ENCODE measurements around the gene HLA-DQB1. TPM values are rescaled to one million over a fixed set of nuclear protein-coding genes. Genes with fewer than 3 reads are reported as not detected.
A peak's percentile ranks its signal among the peaks of the same experiment; 100 is the strongest.
"Not testable (repeated sequence)": the region's sequence is repeated elsewhere in the genome, so short reads cannot be mapped to it uniquely, and the experiment has no call there.

The HLA-DQB1 gene
- 1.1 TPM for total RNA-seq

GRCh38 chr6:32666420-32667300, at the start of gene HLA-DQB1:
HLA-DQB1 (minus strand) TSS chr6:32666657; CDS start chr6:32666607, 50 bp downstream.
- ATAC-seq = peak; percentile 82

GRCh38 chr6:32713241-32713640, 46.8 kb upstream of the HLA-DQB1 start:
- ATAC-seq = no peak

- ATAC-seq = no peak
These were observed 43.2 kb upstream of the HLA-DQB1 start for GRCh38 chr6:32709625-32710024.

DNA sequence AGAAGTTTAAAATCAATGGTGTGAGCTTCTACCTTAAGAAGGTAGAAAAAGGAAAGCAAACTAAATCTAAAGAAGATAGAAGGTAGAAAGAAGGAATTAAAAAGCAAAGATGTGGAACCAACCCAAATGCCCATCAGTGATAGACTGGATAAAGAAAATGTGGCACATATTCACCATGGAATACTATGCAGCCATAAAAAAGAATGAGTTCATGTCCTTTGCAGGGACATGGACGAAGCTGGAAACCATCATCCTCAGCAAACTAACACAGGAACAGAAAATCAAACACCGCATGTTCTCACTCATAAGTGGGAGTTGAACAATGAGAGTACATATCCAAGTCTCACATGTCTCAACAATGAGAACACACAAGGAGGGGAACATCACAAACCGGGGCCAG, 38.7 kb upstream of the HLA-DQB1 start:
- ATAC-seq = not testable (repeated sequence)

DNA sequence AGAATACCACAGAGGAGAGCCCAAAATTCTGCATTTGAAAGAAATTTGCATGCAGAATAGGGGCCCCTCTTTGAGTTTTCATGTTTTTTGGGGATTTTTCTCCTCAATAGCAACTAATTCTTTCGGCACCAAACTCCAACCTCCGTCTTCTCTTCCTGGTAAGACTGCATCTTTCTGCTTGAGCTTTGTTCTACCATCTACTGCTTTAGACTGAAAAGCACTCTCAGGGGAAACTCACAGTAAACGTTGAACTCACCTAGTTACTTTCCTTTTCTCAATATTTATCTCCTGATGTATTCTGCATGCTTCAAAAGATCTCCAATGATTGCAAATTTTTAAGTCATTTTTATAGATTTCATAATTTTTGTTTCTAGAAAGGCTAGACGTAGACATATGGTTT, 36.9 kb upstream of the HLA-DQB1 start:
- no peak for ATAC-seq

DNA sequence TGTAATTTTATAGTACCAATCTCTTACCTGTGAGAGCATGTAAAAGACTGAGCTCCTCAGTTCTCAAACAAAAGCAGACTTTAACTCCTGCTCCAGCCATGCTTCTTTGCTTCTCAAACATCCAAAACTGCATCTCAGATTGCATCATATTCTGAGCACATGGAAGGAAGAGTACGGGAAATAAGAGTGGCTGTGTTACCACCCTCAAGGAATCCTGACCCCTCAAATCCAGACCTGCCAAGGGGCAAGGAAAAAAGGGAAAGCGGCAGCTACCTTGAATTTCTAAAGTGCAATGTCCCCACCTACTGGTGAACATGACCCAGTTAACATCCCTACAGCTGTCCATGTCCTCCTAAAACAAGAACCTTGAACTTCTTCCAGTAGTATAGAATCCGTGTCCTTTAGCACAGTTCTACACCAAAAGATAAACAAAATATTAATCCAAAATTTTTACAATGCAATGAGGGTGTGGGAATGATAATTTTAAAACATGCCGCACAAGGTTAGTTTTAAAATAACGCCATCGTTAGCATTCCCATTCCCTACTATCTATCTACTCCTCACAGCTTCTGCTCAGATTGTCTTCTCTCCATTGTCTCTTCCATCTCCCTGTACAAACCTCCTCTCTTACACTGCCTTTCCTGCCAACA, 34.1 kb upstream of the HLA-DQB1 start:
- ATAC-seq = peak; percentile 60

DNA sequence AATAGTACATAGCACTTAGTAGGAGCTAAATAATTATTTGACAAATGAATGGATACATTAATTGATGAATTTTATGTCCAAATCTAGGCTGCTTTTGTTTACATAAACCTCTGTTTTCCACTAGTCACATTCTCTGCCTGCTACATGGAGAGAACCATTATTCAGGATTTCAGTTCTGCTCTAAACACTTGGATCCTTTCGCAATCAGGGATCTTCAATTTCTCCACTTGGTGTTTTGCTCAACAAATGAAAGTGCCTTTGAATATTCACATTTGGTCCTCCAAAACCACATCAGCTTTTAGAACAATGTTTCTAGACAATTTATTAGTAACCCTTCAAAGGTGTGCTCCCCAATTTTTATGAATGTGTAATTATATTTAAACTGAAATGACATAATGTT, 30.6 kb upstream of the HLA-DQB1 start:
- no peak for ATAC-seq

GRCh38 chr6:32692019-32692418, 25.6 kb upstream of the HLA-DQB1 start:
- peak; percentile 71 for ATAC-seq

GRCh38 chr6:32689531-32690501, 23.4 kb upstream of the HLA-DQB1 start:
- peak; percentile 56 for ATAC-seq

GRCh38 chr6:32685603-32686002, 19.1 kb upstream of the HLA-DQB1 start:
- ATAC-seq = peak; percentile 70

DNA sequence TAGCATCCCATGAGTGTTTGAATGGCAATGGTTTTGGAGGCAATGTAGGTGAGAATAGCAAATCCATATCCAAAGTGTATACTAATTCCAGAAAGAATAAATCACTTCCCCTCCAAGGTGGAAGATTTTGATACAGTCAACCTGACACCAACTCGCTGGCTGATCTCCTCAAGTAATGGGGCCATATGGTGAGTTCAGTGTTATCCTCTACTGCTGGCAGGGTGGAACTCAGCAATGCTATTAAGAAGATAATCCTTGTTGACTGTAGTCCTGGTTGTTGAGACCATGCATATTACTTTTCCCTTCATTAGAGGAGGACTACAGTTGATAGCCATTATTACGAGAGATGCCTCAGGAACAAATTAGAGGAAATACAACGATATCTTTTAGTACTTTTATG, 17.8 kb upstream of the HLA-DQB1 start:
- ATAC-seq = no peak

- ATAC-seq = no peak
These were observed 13.6 kb upstream of the HLA-DQB1 start for GRCh38 chr6:32680055-32680454.

DNA sequence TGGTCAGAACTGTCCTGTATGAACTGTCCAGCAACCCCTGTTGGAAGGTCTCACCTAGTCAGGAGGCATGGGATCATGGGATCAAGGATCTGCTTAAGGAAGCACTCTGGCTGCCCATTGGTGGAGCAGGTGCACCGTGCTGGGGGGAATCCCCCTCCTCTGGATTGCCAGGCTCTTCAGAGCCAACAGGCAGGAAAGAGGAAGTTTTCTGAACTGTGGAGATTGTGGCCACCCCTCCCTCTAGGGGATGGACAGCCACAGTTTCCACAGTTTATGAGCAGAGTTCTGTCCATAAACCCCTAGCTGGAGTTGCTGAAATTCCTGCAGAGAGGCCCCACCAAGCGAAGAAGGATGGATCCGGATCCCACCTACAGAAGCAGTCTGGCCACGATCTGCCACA, 13.0 kb upstream of the HLA-DQB1 start:
- ATAC-seq = no peak

- not testable (repeated sequence) for ATAC-seq
These were observed 7.7 kb upstream of the HLA-DQB1 start for GRCh38 chr6:32674123-32674522.

DNA sequence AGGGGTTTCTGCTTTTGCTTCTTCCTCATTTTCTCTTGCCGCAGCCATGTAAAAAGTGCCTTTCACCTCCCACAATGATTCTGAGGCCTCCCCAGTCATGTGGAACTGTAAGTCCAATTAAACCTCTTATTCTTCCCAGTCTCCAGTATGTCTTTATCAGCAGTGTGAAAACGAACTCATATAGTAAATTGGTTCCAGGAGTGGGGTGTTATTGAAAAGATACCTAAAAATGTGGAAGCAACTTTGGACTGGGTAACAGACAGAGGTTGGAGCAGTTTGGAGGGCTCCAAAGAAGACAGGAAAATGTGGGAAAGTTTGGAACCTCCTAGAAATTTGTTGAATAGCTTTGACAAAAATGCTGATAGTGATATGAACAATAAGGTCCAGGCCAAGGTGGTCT, 5.5 kb upstream of the HLA-DQB1 start:
- ATAC-seq = not testable (repeated sequence)

DNA sequence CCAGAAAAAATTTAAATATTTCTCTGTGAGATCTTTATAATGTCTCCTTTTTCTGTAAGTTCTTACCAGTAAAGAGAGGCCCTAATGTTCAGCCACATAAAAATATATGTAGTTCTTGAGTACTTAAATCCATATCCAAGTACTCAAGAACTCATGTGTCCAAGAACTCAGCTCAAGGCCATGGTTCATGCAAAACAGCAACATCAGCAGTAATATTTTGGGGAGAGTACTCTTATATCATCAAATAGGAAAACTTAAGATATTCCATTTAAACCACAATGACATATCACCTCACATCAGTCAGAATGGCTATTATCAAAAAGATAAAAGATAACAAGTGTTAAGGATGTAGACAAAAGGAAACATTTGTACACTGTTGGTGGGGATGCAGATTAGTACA, 3.4 kb upstream of the HLA-DQB1 start:
- no peak for ATAC-seq

DNA sequence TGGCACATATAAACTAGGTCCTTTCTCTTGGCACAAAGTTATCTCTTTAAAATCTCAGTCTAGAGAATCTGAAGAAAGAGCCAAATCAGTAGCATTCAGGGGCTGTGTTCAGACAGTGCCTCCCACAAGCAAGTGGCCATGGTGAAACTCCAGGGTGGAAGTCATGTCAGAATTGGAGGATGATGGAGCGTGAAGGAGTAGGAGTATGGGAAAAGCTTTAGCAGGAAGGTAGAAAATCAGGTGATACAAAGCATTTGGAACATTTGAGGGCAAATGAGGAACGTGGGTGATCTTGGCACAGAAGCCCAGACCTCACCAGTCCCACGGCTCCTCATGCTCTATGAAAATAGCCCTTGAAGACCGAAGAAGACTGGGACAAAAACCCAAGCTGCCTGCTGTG, 2.8 kb upstream of the HLA-DQB1 start:
- ATAC-seq = no peak

GRCh38 chr6:32668226-32668747, 1.8 kb upstream of the HLA-DQB1 start:
- peak; percentile 65 for ATAC-seq

GRCh38 chr6:32665661-32666060, 796 bp downstream of the HLA-DQB1 start:
- ATAC-seq = no peak

DNA sequence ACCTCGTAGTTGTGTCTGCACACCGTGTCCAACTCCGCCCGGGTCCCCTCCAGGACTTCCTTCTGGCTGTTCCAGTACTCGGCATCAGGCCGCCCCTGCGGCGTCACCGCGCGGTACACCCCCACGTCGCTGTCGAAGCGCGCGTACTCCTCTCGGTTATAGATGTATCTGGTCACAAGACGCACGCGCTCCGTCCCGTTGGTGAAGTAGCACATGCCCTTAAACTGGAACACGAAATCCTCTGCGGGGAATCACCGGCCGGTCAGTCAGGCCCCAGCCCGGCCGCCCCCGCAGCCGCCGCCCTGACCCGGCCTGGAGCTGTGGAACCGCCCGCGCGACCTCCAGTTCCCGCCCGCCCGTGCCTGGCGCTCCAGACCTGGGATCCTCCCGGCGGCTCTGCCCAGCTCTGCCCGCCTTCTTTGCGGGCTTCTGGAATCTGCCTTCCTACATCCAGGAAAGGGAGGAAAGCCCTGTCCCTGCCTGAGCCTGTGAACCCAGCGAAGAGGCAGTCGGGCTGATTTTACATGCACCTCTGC, 1.6 kb downstream of the HLA-DQB1 start:
- ATAC-seq = no peak

GRCh38 chr6:32664354-32664753, 2.1 kb downstream of the HLA-DQB1 start:
- no peak for ATAC-seq

- no peak for ATAC-seq
These were observed 3.6 kb downstream of the HLA-DQB1 start for GRCh38 chr6:32662836-32663235.
